ENCODE data around the gene SLCO4A1. TPM values are rescaled to one million over a fixed set of nuclear protein-coding genes. Genes with fewer than 3 reads are reported as not detected.
A peak's percentile ranks its signal among the peaks of the same experiment; 100 is the strongest.

SLCO4A1 gene
- total RNA-seq, 3 donors from 2014 or later = 13.3 to 18.5 (median 15.0) TPM

- ATAC-seq (no peak), DNase-seq (no peak)
- TF ChIP-seq CTCF (IDR thresholded peaks at IDR 0.05) = no peak
- no peaks in the 10 kb centered on the region for H3K36me3 ChIP-seq (ENCODE audit: low read depth)
- intact Hi-C loops (cut with DNase I, micrococcal nuclease) = loop anchor here in 1 of 2 donors (5.0 kb wide), 1 partner anchor 116 kb away; no protein-coding TSS in a partner anchor
- peaks cover 15% of the 10 kb centered on the region for H3K4me1 ChIP-seq (ENCODE audit: low read depth)
- no peaks in the 10 kb centered on the region for H3K9me3 ChIP-seq
- H3K4me3 ChIP-seq = no peak overlapping the region
Measured at GRCh38 chr20:62670998-62671397, 28.7 kb downstream of the SLCO4A1 start.

DNA sequence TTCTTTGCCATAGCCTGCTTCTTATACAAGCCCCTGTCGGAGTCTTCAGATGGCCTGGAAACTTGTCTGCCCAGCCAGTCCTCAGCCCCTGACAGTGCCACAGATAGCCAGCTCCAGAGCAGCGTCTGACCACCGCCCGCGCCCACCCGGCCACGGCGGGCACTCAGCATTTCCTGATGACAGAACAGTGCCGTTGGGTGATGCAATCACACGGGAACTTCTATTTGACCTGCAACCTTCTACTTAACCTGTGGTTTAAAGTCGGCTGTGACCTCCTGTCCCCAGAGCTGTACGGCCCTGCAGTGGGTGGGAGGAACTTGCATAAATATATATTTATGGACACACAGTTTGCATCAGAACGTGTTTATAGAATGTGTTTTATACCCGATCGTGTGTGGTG, 29.5 kb downstream of the SLCO4A1 start:
- intact Hi-C loops (cut with DNase I, micrococcal nuclease) = loop anchor here in 1 of 2 donors (5.0 kb wide), 1 partner anchor 116 kb away; no protein-coding TSS in a partner anchor
- no peak for TF ChIP-seq CTCF (IDR thresholded peaks at IDR 0.05)
- DNase-seq (no peak), ATAC-seq (no peak)
- Histone ChIP-seq H3K36me3 (ENCODE audit: low read depth) (no peaks in the 10 kb centered on the region), H3K4me1 (ENCODE audit: low read depth) (peaks cover 10% of the 10 kb centered on the region), H3K4me3 (no peak overlapping the region), H3K9me3 (no peaks in the 10 kb centered on the region)

DNA sequence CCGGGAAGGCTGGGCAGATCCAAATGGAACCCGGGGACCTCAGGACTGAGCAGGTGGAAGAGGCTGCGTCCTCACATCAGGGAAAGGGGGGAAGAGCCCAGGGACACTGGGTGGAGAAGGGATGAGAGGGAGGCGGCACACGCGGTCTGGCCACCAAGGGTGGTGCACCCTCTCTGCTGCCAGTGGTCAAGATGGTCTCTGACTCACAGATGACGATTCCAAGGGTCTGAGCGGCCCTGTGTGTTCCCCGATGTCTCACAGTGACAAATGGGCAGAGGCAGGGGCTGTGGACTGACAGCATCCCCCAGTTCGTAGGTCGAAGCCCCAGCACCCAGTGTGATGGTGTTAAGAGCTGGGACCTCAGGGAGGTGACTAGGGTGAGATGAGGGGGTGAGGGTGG, 32.1 kb downstream of the SLCO4A1 start:
- no peak overlapping the region for H3K4me3 ChIP-seq
- no peak for TF ChIP-seq CTCF (IDR thresholded peaks at IDR 0.05)
- H3K4me1 ChIP-seq (ENCODE audit: low read depth) = no peaks in the 10 kb centered on the region
- H3K9me3 ChIP-seq = no peaks in the 10 kb centered on the region
- intact Hi-C loops (cut with DNase I, micrococcal nuclease) = loop anchor here in 1 of 2 donors (5.0 kb wide), 1 partner anchor 113 kb away; no protein-coding TSS in a partner anchor
- DNase-seq (no peak), ATAC-seq (no peak)
- H3K36me3 ChIP-seq (ENCODE audit: low read depth) = no peaks in the 10 kb centered on the region

GRCh38 chr20:62675156-62675876, 33.0 kb downstream of the SLCO4A1 start:
- H3K9me3 ChIP-seq = no peaks in the 10 kb centered on the region
- ATAC-seq = peak; percentile 6
- intact Hi-C loops (cut with DNase I, micrococcal nuclease) = no loop called here

DNA sequence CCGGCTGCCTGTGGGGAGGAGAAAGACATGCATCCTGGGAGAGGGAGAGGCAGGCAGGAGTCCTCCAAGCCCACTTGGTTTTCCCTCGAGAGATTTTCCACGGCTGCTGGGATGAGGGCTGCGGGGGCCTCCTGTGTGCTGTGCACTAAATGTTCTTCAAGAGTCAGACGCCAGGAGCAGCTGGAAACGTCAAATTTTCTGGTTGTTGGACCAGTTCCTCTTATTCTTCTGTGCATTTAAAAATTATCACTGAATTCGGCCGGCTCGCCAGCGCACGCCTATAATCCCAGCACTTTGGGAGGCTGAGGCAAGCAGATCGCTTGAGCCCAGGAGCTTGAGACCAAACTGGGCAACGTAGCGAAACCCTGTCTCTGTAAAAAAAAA, 33.6 kb downstream of the SLCO4A1 start:
- no peak for TF ChIP-seq CTCF (IDR thresholded peaks at IDR 0.05)
- no peaks in the 10 kb centered on the region for H3K9me3 ChIP-seq
- no peaks in the 10 kb centered on the region for H3K4me1 ChIP-seq (ENCODE audit: low read depth)
- intact Hi-C loops (cut with DNase I, micrococcal nuclease) = no loop called here
- ATAC-seq (no peak), DNase-seq (no peak)
- H3K36me3 ChIP-seq (ENCODE audit: low read depth) = no peaks in the 10 kb centered on the region
- no peak overlapping the region for H3K4me3 ChIP-seq

More at GRCh38 chr20:62675156-62675876, 33.0 kb downstream of the SLCO4A1 start:
- DNase-seq = no peak
- no peak for TF ChIP-seq CTCF (IDR thresholded peaks at IDR 0.05)
- no peak overlapping the region for H3K4me3 ChIP-seq
- H3K4me1 ChIP-seq (ENCODE audit: low read depth) = no peaks in the 10 kb centered on the region
- H3K36me3 ChIP-seq (ENCODE audit: low read depth) = no peaks in the 10 kb centered on the region

Data from mucosa of descending colon (tissue), 3 donors.